Left lung (tissue), 10 donors: ENCODE results near the gene TDP1. TPM values are rescaled to one million over a fixed set of nuclear protein-coding genes. Genes with fewer than 3 reads are reported as not detected.

Source experiments
- ATAC-seq: fragments of 200-7000 bp; cut with Tn5 transposase; one replicate; pipeline ENCODE4 v1.9.1; 2020; ENCODE audit warnings: moderate library complexity
- DNase-seq, 4 donors: peaks; one replicate each; pipeline ENCODE4 v3.0.0-alpha.2; 2013 to 2020
- H3K27ac ChIP-seq, 2 donors: fragments of 200-600 bp; sonication (generic) in 1 of 2; one replicate each; pipeline versions ENCODE4 v1.5.0 to v1.8.0; 2020 to 2021
- H3K27me3 ChIP-seq, 2 donors: fragments of 200-600 bp; sonication (generic) in 1 of 2; one replicate each; pipeline versions ENCODE4 v1.5.0 to v1.8.0; 2020 to 2021
- H3K36me3 ChIP-seq, 2 donors: fragments of 200-600 bp; sonication (generic) in 1 of 2; one replicate each; pipeline versions ENCODE4 v1.5.0 to v1.8.0; 2020 to 2021
- H3K4me1 ChIP-seq, 2 donors: fragments of 200-600 bp; one replicate each; pipeline ENCODE4 v1.8.0; 2021
- H3K4me3 ChIP-seq, 2 donors: fragments of 200-600 bp; sonication (generic) in 1 of 2; one replicate each; pipeline versions ENCODE4 v1.5.0 to v1.8.0; 2020 to 2021; ENCODE audit warnings: mild to moderate bottlenecking in 1 of 2
- H3K9me3 ChIP-seq, 2 donors: fragments of 200-600 bp; sonication (generic) in 1 of 2; one replicate each; pipeline versions ENCODE4 v1.5.0 to v1.8.0; 2020 to 2021
- intact Hi-C, 2 donors: fragments of 100-400 bp; cut with DNase I; formaldehyde crosslinking; loops; one replicate each; pipeline versions ENCODE4 v1.11.2 to v1.14.2; 2022
- polyA plus RNA-seq, 6 donors: library from polyadenylated mRNA; unstranded; fragments of 120-200 nt; gene quantifications; one replicate each; pipeline ENCODE4 v1.2.1, GENCODE V29; 2013; ENCODE audit not compliant: insufficient read length in 6 of 6
- total RNA-seq, 2 donors: library from RNA; stranded (reverse); fragmentation: NEBNext Ultra II Directional; extraction: Animal tissue kit (Norgen Biotek cat#: 25700); gene quantifications; one replicate each; pipeline ENCODE4 v1.2.1, GENCODE V29; 2021
- TF ChIP-seq, protein P1 (sequence below), 2 donors: fragments of 200-600 bp; sonication (generic) in 1 of 2; IDR thresholded peaks; one replicate each; pipeline versions ENCODE4 v1.5.0 to v1.8.0; 2021; ENCODE audit warnings: antibody characterized with exemption in 2 of 2
- donor health status: DM: no; HTN: yes; CAD: no.
- donor health status: DM: no; HTN: no; CAD: no.

Gene TDP1
- total and polyA plus RNA-seq, 8 donors, result 8.8 to 20.8 (median 15.8) TPM

DNA sequence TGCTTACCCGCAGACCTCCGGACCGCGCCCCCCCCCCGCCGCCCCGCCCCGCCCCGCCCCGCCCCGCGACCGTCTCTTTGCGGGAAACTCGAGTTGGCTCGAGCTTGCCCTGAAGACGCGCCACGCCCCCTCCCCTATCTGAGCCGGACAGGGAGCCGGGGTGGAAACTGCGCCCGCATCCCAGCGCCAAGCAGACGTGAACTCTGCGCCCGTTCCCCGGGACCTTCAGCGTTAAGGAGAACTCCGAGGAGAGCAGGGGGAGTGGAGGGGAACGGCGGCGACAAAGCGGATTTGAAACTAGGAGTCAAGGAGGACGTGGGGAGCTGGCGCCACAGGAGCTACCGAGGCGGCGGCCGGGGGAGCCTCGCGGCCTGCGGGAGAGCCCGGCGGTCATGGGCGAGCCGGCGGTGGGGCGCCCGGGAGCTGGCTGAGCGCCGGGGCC is 106.0 kb downstream of the TDP1 start, which contains the start of gene KCNK13:
TSS of gene KCNK13 (plus strand) at position 310 of the 442 bp plus-strand sequence. CDS start 212 bp downstream, outside the sequence.
- TF ChIP-seq, protein P1, sequence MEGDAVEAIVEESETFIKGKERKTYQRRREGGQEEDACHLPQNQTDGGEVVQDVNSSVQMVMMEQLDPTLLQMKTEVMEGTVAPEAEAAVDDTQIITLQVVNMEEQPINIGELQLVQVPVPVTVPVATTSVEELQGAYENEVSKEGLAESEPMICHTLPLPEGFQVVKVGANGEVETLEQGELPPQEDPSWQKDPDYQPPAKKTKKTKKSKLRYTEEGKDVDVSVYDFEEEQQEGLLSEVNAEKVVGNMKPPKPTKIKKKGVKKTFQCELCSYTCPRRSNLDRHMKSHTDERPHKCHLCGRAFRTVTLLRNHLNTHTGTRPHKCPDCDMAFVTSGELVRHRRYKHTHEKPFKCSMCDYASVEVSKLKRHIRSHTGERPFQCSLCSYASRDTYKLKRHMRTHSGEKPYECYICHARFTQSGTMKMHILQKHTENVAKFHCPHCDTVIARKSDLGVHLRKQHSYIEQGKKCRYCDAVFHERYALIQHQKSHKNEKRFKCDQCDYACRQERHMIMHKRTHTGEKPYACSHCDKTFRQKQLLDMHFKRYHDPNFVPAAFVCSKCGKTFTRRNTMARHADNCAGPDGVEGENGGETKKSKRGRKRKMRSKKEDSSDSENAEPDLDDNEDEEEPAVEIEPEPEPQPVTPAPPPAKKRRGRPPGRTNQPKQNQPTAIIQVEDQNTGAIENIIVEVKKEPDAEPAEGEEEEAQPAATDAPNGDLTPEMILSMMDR (IDR thresholded peaks at IDR 0.05), result no peak
- ATAC-seq (peak; percentile 16), DNase-seq (peak in 1 of 4 donors; percentile 77)
- H3K4me3 ChIP-seq, result peak within 1 kb of the TSS; percentile 28 to 49
- H3K27me3 ChIP-seq, result peaks cover 68 to 100% of the 10 kb centered on the region in 2 donors
- intact Hi-C loops, result no loop called here
- H3K4me1 ChIP-seq, result peaks cover 17 to 36% of the 10 kb centered on the region in 2 donors
- H3K9me3 ChIP-seq, result no peaks in the 10 kb centered on the region
- H3K36me3 ChIP-seq, result no peaks in the 10 kb centered on the region
- peak within 1 kb of the TSS in 1 of 2 donors; percentile 7 for H3K27ac ChIP-seq

DNA sequence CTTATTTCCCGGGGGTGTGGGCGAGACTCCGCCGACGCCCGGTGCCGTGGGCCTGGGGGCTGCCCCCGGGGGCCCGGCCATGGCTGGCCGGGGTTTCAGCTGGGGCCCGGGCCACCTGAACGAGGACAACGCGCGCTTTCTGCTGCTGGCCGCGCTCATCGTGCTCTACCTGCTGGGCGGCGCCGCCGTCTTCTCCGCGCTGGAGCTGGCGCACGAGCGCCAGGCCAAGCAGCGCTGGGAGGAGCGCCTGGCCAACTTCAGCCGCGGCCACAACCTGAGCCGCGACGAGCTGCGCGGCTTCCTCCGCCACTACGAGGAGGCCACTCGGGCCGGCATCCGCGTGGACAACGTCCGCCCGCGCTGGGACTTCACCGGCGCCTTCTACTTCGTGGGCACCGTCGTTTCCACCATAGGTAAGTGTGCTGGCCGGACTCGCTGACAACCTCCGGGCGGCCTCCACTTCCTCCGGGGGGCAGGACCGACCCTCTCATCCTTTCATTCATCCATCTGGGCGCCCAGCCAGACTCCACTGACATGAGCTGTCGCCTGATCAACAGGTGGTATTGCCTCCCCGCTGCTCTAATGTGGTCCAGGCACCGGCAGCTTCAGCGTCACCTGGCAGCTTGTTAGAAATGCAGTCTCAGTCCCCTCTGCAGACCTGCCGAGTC is 106.5 kb downstream of the TDP1 start:
- H3K4me3 ChIP-seq, result peak overlapping the region; percentile 10 to 49
- peaks cover 68 to 100% of the 10 kb centered on the region in 2 donors for H3K27me3 ChIP-seq
- H3K36me3 ChIP-seq, result no peaks in the 10 kb centered on the region
- H3K9me3 ChIP-seq, result no peaks in the 10 kb centered on the region
- ATAC-seq (peak; percentile 50), DNase-seq (peak in 1 of 4 donors; percentile 82)
- H3K27ac ChIP-seq, result peak overlapping the region in 1 of 2 donors; percentile 7
- TF ChIP-seq, protein P1 (IDR thresholded peaks at IDR 0.05), result no peak
- intact Hi-C loops, result no loop called here
- peaks cover 17 to 36% of the 10 kb centered on the region in 2 donors for H3K4me1 ChIP-seq

DNA sequence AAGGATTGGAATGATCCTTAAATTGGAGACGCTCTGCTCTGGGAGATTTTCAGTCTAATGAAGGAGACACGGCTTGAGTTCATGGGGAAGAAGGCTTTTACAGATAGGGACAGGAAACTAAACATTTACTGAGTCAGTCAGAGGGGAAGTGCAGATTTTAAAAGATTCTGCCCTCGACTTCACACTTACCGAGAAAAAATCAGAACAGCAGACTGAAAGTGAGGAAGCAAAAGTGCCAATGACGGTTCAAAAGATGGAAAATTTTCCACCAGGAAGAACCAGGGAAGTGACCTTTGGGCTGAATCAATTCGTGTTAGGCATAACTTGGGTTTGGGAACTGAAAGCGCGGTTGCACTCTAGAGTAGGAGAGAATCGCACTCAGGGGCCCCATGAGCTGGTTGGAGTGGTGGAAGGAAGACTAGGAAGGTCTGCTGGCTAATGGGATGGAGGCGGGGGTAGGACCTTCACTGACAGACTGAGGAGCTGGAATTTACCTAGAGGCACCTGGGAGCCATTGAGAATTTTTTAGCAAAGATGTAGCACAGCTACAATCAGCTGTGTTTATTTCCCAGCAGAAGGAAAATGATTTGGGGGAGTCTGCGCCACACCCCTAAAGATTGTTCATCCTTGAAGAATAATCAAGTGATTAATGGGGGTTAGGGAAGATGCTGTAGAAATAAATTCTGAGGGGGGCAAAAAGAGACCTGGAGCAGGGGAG is 107.3 kb downstream of the TDP1 start:
- no peaks in the 10 kb centered on the region for H3K36me3 ChIP-seq
- H3K4me3 ChIP-seq, result peak overlapping the region in 1 of 2 donors; percentile 49
- TF ChIP-seq, protein P1 (IDR thresholded peaks at IDR 0.05), result no peak
- H3K27ac ChIP-seq, result peak overlapping the region in 1 of 2 donors; percentile 7
- peaks cover 65 to 100% of the 10 kb centered on the region in 2 donors for H3K27me3 ChIP-seq
- DNase-seq, result no peak
- ATAC-seq, result no peak
- H3K4me1 ChIP-seq, result peaks cover 17 to 36% of the 10 kb centered on the region in 2 donors
- intact Hi-C loops, result no loop called here
- no peaks in the 10 kb centered on the region for H3K9me3 ChIP-seq

DNA sequence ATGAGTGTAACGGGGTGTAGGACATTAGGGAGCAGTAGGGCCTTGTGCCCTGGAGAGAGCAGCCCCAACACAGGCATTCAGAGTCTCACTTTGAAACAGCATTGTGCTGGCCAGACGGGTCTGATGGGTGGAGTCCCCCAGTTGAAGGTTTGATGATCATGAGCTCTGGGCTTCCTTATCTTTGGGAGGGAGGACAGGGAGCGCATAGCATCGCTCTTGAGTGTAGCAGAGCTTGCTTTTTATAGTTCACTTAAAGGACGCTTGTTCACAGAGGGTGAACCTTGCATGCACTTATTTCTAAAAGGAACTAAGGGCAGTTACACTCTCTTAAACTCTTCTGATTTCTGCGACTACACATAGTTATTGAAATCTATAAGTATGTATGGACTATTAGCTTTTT is 116.6 kb downstream of the TDP1 start:
- DNase-seq, result no peak
- H3K4me3 ChIP-seq, result no peak overlapping the region
- no peak overlapping the region for H3K27ac ChIP-seq
- peaks cover 0 to 68% of the 10 kb centered on the region in 2 donors for H3K27me3 ChIP-seq
- no peak for ATAC-seq
- H3K36me3 ChIP-seq, result no peaks in the 10 kb centered on the region
- TF ChIP-seq, protein P1 (IDR thresholded peaks at IDR 0.05), result no peak
- intact Hi-C loops, result no loop called here
- H3K9me3 ChIP-seq, result no peaks in the 10 kb centered on the region
- H3K4me1 ChIP-seq, result no peaks in the 10 kb centered on the region

DNA sequence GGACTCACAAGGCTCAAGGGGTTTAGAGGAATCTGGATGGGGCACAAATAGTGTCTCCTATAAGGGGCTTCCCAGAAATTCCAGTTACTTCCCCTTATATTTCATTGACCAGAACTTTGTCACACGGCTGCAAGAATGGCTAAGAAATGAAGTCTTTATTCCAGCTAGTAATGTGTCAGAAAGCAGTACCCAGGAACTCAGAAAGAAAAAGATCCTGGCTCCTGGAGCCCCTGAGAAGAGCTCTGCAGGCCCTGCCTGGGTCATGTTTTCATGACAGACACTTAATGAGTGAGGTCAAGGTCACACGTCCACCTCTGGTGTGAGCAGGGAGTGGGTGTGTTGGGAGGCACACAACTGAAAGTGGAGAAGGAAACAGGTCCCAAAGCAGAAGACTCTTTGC is 123.8 kb downstream of the TDP1 start:
- TF ChIP-seq, protein P1 (IDR thresholded peaks at IDR 0.05), result no peak
- no peaks in the 10 kb centered on the region for H3K36me3 ChIP-seq
- peaks cover 0 to 35% of the 10 kb centered on the region in 2 donors for H3K27me3 ChIP-seq
- no peak overlapping the region for H3K27ac ChIP-seq
- DNase-seq (no peak), ATAC-seq (no peak)
- H3K4me1 ChIP-seq, result no peaks in the 10 kb centered on the region
- no peaks in the 10 kb centered on the region for H3K9me3 ChIP-seq
- intact Hi-C loops, result no loop called here
- no peak overlapping the region for H3K4me3 ChIP-seq
